Caco-2 (cell line): ENCODE data around the gene CACNA1C. TPM values are rescaled to one million over a fixed set of nuclear protein-coding genes. Genes with fewer than 3 reads are reported as not detected.

ENCODE experiments used
- BruUV-seq: library from RNA; stranded (reverse); fragments of 400-500 nt; replicated peaks from 2 replicates; lab custom pipeline; 2021; lab: Mats Ljungman, UMichigan
- CTCF ChIA-PET: fragments of 300-600 bp; sonication (Branson Sonifier 250); formaldehyde crosslinking; loops from one replicate; lab custom pipeline; 2022; ENCODE audit warnings: antibody characterized with exemption; lab: Charles Lee
- POLR2A ChIA-PET: fragments of 300-600 bp; sonication (Branson Sonifier 250); formaldehyde crosslinking; loops from one replicate; lab custom pipeline; 2022; ENCODE audit warnings: antibody characterized with exemption; lab: Charles Lee
- DNase-seq, 2 experiments: peaks; one replicate each; pipeline versions ENCODE4 v3.0.0 to v3.0.0-alpha.2; 2020 to 2022
- H3K27me3 ChIP-seq: replicated peaks from 2 replicates; pipeline ENCODE4 v1.6.0; 2011; ENCODE audit warnings: low read length; ENCODE audit not compliant: control insufficient read depth, insufficient read depth
- H3K36me3 ChIP-seq: 2 replicates; pipeline ENCODE4 v1.5.1; 2011; ENCODE audit warnings: low read length; ENCODE audit not compliant: control insufficient read depth, insufficient read depth
- H3K4me1 ChIP-seq: fragments of 250-450 bp; sonication (Bioruptor Pico); 2 replicates; pipeline ENCODE4 v1.5.1; 2020; ENCODE audit warnings: mild to moderate bottlenecking
- H3K4me3 ChIP-seq: 2 replicates; pipeline ENCODE4 v1.5.1; 2011; ENCODE audit warnings: low read depth, mild to moderate bottlenecking, control low read depth, low read length
- H3K9me3 ChIP-seq: fragments of 250-450 bp; sonication (Bioruptor Pico); 2 replicates; pipeline ENCODE4 v1.5.1; 2020; ENCODE audit warnings: mild to moderate bottlenecking, moderate library complexity
- H3K27ac Mint-ChIP-seq: one replicate; pipeline ENCODE4 v1.8.0; 2022; ENCODE audit warnings: mixed read lengths; ENCODE audit not compliant: unreplicated experiment
- H3K27me3 Mint-ChIP-seq: one replicate; pipeline ENCODE4 v1.8.0; 2022; ENCODE audit warnings: mixed read lengths; ENCODE audit not compliant: insufficient read depth, unreplicated experiment
- H3K36me3 Mint-ChIP-seq: one replicate; pipeline ENCODE4 v1.8.0; 2022; ENCODE audit warnings: mild to moderate bottlenecking, mixed read lengths; ENCODE audit not compliant: insufficient read depth, unreplicated experiment
- H3K4me1 Mint-ChIP-seq: one replicate; pipeline ENCODE4 v1.8.0; 2022; ENCODE audit warnings: low read depth, mixed read lengths; ENCODE audit not compliant: unreplicated experiment
- H3K4me3 Mint-ChIP-seq: one replicate; pipeline ENCODE4 v1.8.0; 2022; ENCODE audit warnings: mild to moderate bottlenecking, moderate library complexity, mixed read lengths; ENCODE audit not compliant: unreplicated experiment
- H3K9me3 Mint-ChIP-seq: one replicate; pipeline ENCODE4 v1.8.0; 2022; ENCODE audit warnings: mixed read lengths; ENCODE audit not compliant: unreplicated experiment
- CTCF ChIP-seq, 2 experiments: fragments of 200-600 bp in 1 of 2; IDR thresholded peaks; 1 replicate in 1 of 2; 2 replicates in 1 of 2; pipeline versions ENCODE4 v1.5.1 to v1.8.0; 2011 to 2022; ENCODE audit warnings: antibody characterized with exemption in 1 of 2, control low read depth in 1 of 2, inconsistent platforms in 1 of 2, low read depth in 1 of 2, low read length in 1 of 2, mild to moderate bottlenecking in 1 of 2, moderate library complexity in 1 of 2; ENCODE audit not compliant: insufficient read depth in 1 of 2, severe bottlenecking in 1 of 2, unreplicated experiment in 1 of 2
- intact Hi-C: fragments of 100-400 bp; cut with micrococcal nuclease; formaldehyde crosslinking; loops from one replicate; pipeline ENCODE4 v1.10.0; 2022; ENCODE audit not compliant: unreplicated experiment
- total RNA-seq: library from RNA; stranded (reverse); gene quantifications from 2 replicates; pipeline ENCODE4 v1.2.3, GENCODE V29; 2022

The CACNA1C gene
- total RNA-seq, 1 experiment from 2014 or later, result not detected

- intact Hi-C loops, result no loop called here
- H3K9me3 ChIP-seq, result no peaks in the 10 kb centered on the region
These were observed 68.4 kb downstream of the CACNA1C start for GRCh38 chr12:2120982-2121758.

DNA sequence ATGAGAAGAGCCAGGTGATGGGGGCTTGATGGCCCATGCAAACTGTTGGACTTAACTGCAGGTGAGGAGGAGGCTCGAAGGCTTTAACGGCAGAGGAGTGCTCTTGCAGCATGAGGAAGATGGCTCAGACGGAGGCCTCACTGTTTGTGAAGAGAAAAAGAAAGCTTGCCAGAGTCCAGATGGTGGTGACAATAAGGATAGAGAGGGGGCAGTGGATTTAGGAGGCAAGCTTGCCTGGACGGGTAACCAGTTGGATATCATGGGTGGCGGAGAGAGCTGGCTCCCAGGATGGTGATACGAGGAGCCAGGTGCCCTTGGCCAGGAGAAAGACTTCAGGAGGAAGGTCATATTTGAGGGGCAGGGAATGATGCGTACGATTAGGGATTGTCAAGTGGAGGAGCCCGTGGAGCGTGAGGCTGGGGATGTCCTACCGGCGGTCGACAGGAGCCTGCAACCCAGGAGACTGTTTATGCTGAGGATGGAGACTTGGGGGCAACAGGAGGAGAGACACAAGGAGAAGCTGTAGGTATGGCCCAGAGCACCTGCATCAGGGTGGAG, 71.8 kb downstream of the CACNA1C start:
- no peaks in the 10 kb centered on the region for H3K9me3 Mint-ChIP-seq
- intact Hi-C loops, result no loop called here
- H3K4me3 ChIP-seq, result no peak overlapping the region
- CTCF ChIA-PET, result no interaction called here
- no peaks in the 10 kb centered on the region for H3K36me3 ChIP-seq
- H3K4me1 Mint-ChIP-seq, result no peaks in the 10 kb centered on the region
- H3K4me1 ChIP-seq, result no peaks in the 10 kb centered on the region
- no peaks in the 10 kb centered on the region for H3K9me3 ChIP-seq
- no peak overlapping the region for H3K27ac Mint-ChIP-seq
- H3K27me3 Mint-ChIP-seq, result peaks cover 29% of the 10 kb centered on the region
- peak in 1 of 2 experiments; percentile 18 for DNase-seq
- H3K27me3 ChIP-seq, result no peaks in the 10 kb centered on the region
- BruUV-seq, result no TSS peak
- no peaks in the 10 kb centered on the region for H3K36me3 Mint-ChIP-seq
- H3K4me3 Mint-ChIP-seq, result no peak overlapping the region
- no peak for TF ChIP-seq CTCF (IDR thresholded peaks at IDR 0.05; ENCODE audit: insufficient read depth in 1 of 2, low read depth in 1 of 2, low read length in 1 of 2, severe bottlenecking in 1 of 2, unreplicated experiment in 1 of 2)
- POLR2A ChIA-PET, result no interaction called here

More at GRCh38 chr12:2120982-2121758, 68.4 kb downstream of the CACNA1C start:
- H3K36me3 Mint-ChIP-seq, result no peaks in the 10 kb centered on the region
- no peaks in the 10 kb centered on the region for H3K4me1 Mint-ChIP-seq
- no peak overlapping the region for H3K4me3 Mint-ChIP-seq
- Histone ChIP-seq H3K4me1 (no peaks in the 10 kb centered on the region), H3K36me3 (no peaks in the 10 kb centered on the region), H3K4me3 (no peak overlapping the region), H3K27me3 (no peaks in the 10 kb centered on the region)
- BruUV-seq, result no TSS peak
- no peaks in the 10 kb centered on the region for H3K9me3 Mint-ChIP-seq
- POLR2A ChIA-PET, result no interaction called here
- CTCF ChIA-PET, result no interaction called here
- no peak overlapping the region for H3K27ac Mint-ChIP-seq
- DNase-seq, result peak in 1 of 2 experiments; percentile 14
- no peak for TF ChIP-seq CTCF (IDR thresholded peaks at IDR 0.05; ENCODE audit: insufficient read depth in 1 of 2, low read depth in 1 of 2, low read length in 1 of 2, severe bottlenecking in 1 of 2, unreplicated experiment in 1 of 2)
- peaks cover 18% of the 10 kb centered on the region for H3K27me3 Mint-ChIP-seq

- Histone ChIP-seq H3K4me3 (no peak overlapping the region), H3K4me1 (no peaks in the 10 kb centered on the region), H3K27me3 (no peaks in the 10 kb centered on the region), H3K36me3 (no peaks in the 10 kb centered on the region), H3K9me3 (no peaks in the 10 kb centered on the region)
- no peak for TF ChIP-seq CTCF (IDR thresholded peaks at IDR 0.05; ENCODE audit: insufficient read depth in 1 of 2, low read depth in 1 of 2, low read length in 1 of 2, severe bottlenecking in 1 of 2, unreplicated experiment in 1 of 2)
- Mint-ChIP-seq H3K9me3 (no peaks in the 10 kb centered on the region), H3K27me3 (peaks cover 25% of the 10 kb centered on the region), H3K36me3 (no peaks in the 10 kb centered on the region), H3K4me3 (no peak overlapping the region), H3K27ac (no peak overlapping the region), H3K4me1 (no peaks in the 10 kb centered on the region)
- DNase-seq, result peak in 1 of 2 experiments; percentile 11
- POLR2A ChIA-PET, result no interaction called here
- intact Hi-C loops, result no loop called here
- BruUV-seq, result no TSS peak
- CTCF ChIA-PET, result no interaction called here
These were observed 73.1 kb downstream of the CACNA1C start for GRCh38 chr12:2125651-2126522.
